Muscle layer of colon (tissue), 2 donors: ENCODE results near the gene SPSB1.

ENCODE experiments used
- H3K27ac ChIP-seq: one replicate; pipeline ENCODE4 v1.7.0; 2013; ENCODE audit warnings: low read depth, mild to moderate bottlenecking, low read length, moderate library complexity
- H3K27me3 ChIP-seq, 2 donors: one replicate each; pipeline ENCODE4 v1.7.0; 2013; ENCODE audit warnings: low read length in 2 of 2, mild to moderate bottlenecking in 2 of 2; ENCODE audit not compliant: insufficient read depth in 2 of 2, control insufficient read depth in 1 of 2
- H3K36me3 ChIP-seq: one replicate; pipeline ENCODE4 v1.7.0; 2013; ENCODE audit warnings: mild to moderate bottlenecking, low read length; ENCODE audit not compliant: insufficient read depth
- H3K4me1 ChIP-seq: one replicate; pipeline ENCODE4 v1.7.0; 2013; ENCODE audit warnings: mild to moderate bottlenecking, low read length; ENCODE audit not compliant: insufficient read depth
- H3K4me3 ChIP-seq, 2 donors: one replicate each; pipeline ENCODE4 v1.7.0; 2013; ENCODE audit warnings: low read length in 2 of 2, low read depth in 1 of 2, mild to moderate bottlenecking in 1 of 2, moderate library complexity in 1 of 2
- H3K9ac ChIP-seq: one replicate; pipeline ENCODE4 v1.7.0; 2013; ENCODE audit warnings: low read length
- H3K9me3 ChIP-seq: one replicate; pipeline ENCODE4 v1.7.0; 2013; ENCODE audit warnings: mild to moderate bottlenecking, low read length
- donor health status: abdominal sarcoma.
- donor health status: Adenocarcinoma of cecum.

SPSB1 gene

DNA sequence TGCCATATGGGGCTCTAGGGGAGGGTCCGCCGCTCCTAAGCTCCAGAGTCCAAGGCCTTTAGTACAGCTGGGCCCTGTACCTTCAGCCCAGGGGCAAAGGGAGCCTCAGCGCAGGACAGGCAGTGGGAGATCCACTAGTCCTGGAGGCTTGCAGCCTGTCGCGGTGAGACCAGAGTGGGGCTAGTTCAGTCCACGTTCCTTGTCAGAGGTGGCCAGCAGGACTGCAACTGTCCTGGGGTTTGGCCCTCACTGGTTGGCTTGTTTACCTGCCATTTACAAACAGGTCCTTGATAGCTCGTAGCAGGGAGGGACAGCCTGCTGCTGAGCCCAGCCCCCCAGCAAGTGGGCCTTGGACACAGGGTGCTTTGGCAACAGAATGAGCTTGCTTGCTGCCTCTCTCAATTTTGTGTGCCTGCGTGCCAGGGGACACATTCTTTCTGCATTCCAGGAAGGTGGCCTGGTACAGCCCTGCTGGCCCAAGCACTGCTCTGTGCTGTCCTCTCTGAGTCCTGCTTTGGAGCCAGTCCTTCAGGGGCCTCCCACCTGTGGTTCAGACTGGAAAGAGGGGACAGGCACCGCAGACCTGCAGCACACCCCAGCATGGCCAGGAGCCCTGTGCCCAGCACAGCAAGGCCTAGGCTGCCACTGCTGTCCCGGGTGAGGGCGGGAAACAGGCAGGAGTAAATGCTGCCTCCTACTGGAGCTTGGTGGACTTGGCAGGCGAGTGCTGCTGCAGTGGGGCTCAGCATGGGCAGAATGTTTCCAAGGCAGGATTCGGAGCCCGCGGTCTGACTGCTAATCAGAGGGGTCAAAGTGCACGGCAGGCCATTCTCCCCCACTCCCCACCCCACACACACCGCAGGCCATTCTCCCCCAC, 42.9 kb upstream of the SPSB1 start:
- Histone ChIP-seq H3K36me3 (peaks cover 15% of the 10 kb centered on the region), H3K4me3 (no peak overlapping the region), H3K27ac (no peak overlapping the region), H3K9ac (no peak overlapping the region), H3K9me3 (no peaks in the 10 kb centered on the region), H3K4me1 (peaks cover 49% of the 10 kb centered on the region), H3K27me3 (no peaks in the 10 kb centered on the region)

DNA sequence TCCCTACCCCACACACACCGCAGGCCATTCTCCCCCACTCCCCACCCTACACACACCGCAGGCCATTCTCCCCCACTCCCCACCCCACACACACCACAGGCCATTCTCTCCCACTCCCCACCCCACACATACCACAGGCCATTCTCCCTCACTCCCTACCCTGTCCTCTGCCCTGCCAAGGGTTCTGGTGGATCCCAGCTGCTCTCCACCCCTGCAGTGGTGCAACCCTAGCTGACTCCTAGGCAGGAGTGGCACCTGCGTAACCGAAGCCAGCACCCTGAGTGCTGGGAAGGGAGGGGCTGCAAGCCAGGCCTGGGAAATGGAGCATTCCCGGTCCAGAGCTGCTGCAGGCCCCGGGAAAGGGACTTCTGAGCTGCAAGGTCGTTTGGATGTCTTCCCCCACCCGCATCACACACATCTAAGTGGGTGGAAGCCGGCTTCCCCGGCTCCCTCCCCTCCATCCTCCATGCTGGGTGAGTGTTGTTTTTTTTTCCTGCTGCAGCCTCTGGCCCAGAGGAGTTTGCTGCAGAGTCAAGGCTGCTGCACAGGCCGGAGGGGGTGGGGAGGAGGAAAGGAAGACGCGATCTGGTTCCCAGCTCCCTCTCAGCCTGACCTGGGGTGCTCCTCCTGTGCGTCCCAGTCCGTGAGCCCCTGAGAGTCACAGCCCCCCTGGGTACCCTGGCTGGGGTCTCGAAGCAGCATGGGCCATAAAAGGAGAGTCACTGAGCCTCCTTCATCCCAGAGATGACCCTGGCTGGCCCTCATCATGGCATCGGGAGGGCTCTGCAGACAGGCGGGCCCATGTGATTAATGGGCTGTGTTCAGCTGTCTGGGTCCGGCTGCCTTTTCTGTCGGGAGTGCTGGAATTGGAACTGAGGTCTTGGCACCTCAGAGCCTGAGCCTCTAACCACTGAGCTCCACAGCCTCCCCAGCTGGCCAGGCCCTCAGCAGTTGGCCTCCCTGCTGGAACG, 42.0 kb upstream of the SPSB1 start:
- H3K27me3 ChIP-seq: no peaks in the 10 kb centered on the region
- no peak overlapping the region for H3K9ac ChIP-seq
- peak overlapping the region; percentile 28 to 39 for H3K4me3 ChIP-seq
- H3K9me3 ChIP-seq: no peaks in the 10 kb centered on the region
- H3K36me3 ChIP-seq: peaks cover 9% of the 10 kb centered on the region
- peak overlapping the region; percentile 79 for H3K27ac ChIP-seq
- peaks cover 49% of the 10 kb centered on the region for H3K4me1 ChIP-seq

DNA sequence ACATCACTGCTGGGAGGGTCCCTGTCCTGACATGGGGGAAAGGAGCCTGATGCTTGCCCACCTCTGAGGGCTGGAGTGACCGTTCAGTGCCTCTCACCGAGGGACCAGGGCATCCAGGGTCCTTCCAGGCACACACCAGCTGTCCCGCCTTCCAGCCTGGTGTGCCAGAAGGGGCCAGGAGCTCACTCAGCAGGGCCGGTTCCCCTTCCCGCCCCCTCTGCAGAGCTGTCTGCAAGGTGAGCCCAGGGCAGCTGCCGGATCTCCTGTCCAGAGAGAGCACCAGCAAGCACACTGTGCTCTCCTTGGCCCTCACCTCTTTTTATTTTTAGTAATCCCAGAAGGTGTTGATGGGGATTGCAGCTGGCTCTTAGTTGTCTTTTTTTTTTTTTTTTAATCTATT, 41.2 kb upstream of the SPSB1 start:
- Histone ChIP-seq H3K27ac (peak overlapping the region; percentile 79), H3K4me1 (peaks cover 49% of the 10 kb centered on the region), H3K9me3 (no peaks in the 10 kb centered on the region), H3K36me3 (peaks cover 16% of the 10 kb centered on the region), H3K27me3 (no peaks in the 10 kb centered on the region), H3K4me3 (peak overlapping the region in 1 of 2 donors; percentile 39), H3K9ac (no peak overlapping the region)

DNA sequence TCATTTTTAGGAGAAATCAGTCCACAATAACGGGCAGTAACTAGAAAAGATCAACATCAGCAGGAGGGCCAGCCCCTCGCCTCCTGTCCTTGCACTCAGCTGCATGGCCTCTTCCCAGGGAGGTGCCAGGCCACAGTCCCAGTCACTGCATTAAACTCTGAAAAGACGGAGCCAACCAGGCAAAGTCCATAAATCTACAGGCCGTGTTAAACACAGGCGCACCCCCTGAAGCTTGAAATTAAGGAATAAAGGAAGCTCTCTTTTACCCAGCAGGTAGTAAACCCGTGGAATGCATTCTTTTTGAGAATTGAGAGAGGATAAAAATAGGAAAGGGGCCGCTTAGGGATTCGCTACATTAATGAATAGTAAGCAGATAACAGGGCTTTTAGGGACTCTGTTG, 39.7 kb upstream of the SPSB1 start:
- Histone ChIP-seq H3K27me3 (no peaks in the 10 kb centered on the region), H3K36me3 (peaks cover 10% of the 10 kb centered on the region), H3K9me3 (no peaks in the 10 kb centered on the region), H3K4me3 (no peak overlapping the region), H3K4me1 (peaks cover 49% of the 10 kb centered on the region), H3K9ac (peak overlapping the region; percentile 11), H3K27ac (no peak overlapping the region)

DNA sequence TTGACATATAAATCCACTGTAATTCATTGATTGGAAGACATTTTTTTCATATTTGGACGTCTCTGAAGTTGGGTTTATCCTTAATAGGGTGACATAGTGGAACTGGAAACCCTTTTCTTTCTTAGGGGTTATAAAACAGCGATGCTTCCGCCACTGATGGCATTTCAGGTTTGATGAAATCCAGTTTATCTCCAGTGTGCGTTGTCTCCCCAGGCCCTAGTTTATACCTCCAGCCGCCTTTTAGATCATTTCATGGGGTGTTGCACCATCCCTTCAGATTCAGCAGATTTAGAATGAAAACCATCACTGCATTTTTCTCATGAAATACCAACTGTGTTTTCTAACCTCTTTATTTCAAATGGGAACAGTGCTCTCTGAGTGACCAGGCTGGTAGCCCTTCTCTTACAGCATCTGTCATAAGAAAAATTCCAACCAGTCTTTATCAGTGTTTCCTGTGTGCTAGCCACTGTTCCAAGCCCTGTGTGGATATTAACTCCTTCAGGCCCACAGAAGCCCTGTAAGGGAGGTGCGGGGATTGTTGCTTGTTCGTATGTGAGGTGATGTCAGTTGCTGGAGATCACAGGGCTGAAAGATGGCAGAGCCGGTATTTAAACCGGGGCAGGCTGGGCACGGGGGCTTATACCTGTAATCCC, 39.1 kb upstream of the SPSB1 start:
- Histone ChIP-seq H3K9me3 (no peaks in the 10 kb centered on the region), H3K27ac (peak overlapping the region; percentile 36), H3K9ac (peak overlapping the region; percentile 11), H3K36me3 (peaks cover 10% of the 10 kb centered on the region), H3K4me3 (no peak overlapping the region), H3K27me3 (no peaks in the 10 kb centered on the region), H3K4me1 (peaks cover 49% of the 10 kb centered on the region)

DNA sequence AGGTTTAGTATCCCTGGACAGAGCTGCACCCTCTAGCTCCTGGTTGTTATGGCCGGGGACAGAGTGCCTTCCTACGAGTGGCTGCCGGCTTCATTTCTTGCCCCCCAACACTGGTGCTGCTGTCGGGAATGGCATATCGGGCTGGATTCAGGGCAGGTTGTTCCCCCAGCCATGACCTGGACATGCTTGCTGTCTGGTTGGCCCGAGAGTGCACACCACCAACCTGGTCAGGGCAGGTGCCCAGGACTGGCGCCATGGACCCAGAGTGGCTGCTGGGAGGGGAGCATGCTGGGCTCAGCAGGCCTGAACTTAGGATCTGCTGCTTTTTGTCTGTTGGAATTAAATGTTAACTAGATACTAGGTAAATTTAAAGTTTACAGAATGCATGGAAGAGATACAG, 36.4 kb upstream of the SPSB1 start:
- no peak overlapping the region for H3K9ac ChIP-seq
- no peak overlapping the region for H3K4me3 ChIP-seq
- H3K27me3 ChIP-seq: no peaks in the 10 kb centered on the region
- H3K36me3 ChIP-seq: peaks cover 13% of the 10 kb centered on the region
- no peaks in the 10 kb centered on the region for H3K9me3 ChIP-seq
- H3K27ac ChIP-seq: no peak overlapping the region
- peaks cover 30% of the 10 kb centered on the region for H3K4me1 ChIP-seq

DNA sequence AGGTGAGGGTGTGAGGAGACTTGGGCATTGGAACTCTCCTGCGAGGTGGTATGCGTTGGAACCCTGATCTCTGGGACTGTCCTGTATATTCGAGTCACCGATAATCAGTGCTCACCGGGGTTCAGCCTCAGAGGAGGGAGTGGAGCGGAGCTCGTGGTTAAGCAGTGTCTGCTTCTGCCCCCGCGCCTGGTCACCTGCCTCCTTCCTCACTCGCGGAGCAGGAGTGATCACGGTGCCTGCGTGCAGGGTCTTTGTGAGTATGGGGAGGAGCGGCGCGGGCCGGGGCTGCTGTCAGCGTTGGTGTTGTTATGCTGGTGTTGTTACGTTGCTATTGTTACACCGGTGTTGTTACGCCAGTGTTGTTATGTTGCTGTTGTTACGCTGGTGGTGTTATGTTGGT, 34.8 kb upstream of the SPSB1 start:
- Histone ChIP-seq H3K4me1 (peaks cover 15% of the 10 kb centered on the region), H3K9me3 (no peaks in the 10 kb centered on the region), H3K27ac (no peak overlapping the region), H3K27me3 (no peaks in the 10 kb centered on the region), H3K4me3 (no peak overlapping the region), H3K36me3 (peaks cover 27% of the 10 kb centered on the region), H3K9ac (no peak overlapping the region)

DNA sequence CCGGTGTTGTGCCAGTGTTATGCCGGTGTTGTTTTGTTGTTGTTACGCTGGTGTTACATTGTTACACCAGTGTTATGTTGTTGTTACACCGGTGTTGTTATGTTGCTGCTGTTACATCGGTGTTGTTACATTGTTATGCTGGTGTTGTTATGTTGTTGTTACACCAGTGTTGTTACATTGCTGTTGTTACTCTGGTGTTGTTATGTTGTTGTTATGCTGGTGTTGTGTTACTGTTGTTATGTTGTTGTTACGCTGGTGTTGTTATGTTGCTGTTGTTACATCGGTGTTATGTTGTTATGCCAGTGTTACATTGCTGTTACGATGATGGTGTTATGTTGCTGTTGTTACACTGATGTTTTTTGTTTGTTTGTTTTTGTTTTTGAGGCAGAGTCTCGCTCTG, 34.1 kb upstream of the SPSB1 start:
- peaks cover 7% of the 10 kb centered on the region for H3K4me1 ChIP-seq
- no peaks in the 10 kb centered on the region for H3K9me3 ChIP-seq
- no peak overlapping the region for H3K4me3 ChIP-seq
- no peak overlapping the region for H3K27ac ChIP-seq
- no peak overlapping the region for H3K9ac ChIP-seq
- H3K36me3 ChIP-seq: peaks cover 35% of the 10 kb centered on the region
- H3K27me3 ChIP-seq: no peaks in the 10 kb centered on the region

DNA sequence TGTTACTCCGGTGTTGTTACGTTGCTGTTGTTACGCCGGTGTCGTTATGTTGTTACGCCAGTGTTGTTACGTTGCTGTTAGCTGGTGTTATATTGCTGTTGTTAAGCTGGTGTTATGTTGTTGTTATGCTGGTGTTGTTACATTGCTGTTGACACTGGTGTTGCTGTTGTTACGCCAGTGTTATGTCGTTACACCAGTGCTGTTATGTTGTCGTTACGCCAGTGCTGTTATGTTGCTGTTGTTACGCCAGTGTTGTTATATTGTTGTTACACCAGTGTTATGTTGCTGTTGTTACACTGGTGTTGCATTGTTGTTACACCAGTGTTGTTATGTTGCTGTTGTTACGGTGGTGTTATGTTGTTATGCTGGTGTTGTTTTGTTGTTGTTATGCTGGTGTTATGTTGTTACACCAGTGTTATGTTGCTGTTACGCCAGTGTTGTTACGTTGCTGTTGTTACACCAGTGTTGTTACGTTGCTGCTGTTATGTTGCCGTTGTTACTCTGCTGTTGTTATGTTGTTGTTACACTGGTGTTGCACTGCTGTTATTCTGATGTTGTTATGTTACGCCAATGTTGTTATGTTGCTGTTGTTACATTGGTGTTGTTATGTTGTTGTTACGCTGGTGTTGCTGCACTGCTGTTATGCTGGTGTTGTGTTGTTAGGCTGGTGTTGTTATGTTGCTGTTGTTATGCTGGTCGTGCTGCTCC, 32.5 kb upstream of the SPSB1 start:
- no peaks in the 10 kb centered on the region for H3K9me3 ChIP-seq
- no peak overlapping the region for H3K4me3 ChIP-seq
- peaks cover 46% of the 10 kb centered on the region for H3K36me3 ChIP-seq
- no peak overlapping the region for H3K27ac ChIP-seq
- no peak overlapping the region for H3K9ac ChIP-seq
- no peaks in the 10 kb centered on the region for H3K27me3 ChIP-seq
- no peaks in the 10 kb centered on the region for H3K4me1 ChIP-seq

DNA sequence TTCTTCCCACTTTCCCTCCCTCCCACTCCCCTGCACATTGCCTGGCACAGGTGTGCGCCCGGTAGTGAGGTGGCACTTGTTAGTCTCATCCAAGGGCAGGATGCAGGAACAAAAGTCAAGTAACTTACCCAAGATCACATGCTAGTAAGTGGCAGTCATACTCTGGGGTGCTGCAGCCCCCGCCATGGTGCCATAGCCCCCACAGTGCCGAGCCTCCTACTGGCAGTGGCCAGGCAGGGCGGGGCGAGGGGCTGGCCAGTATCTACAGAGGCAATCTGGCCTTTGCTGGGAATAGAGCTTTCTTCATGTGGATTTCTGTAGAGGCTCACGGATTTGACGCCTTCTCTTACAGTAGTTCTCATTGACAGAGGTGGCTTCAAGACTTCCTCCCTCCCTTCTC, 31.2 kb upstream of the SPSB1 start:
- Histone ChIP-seq H3K27ac (no peak overlapping the region), H3K9ac (no peak overlapping the region), H3K4me3 (no peak overlapping the region), H3K36me3 (peaks cover 48% of the 10 kb centered on the region), H3K9me3 (no peaks in the 10 kb centered on the region), H3K4me1 (peaks cover 3% of the 10 kb centered on the region), H3K27me3 (no peaks in the 10 kb centered on the region)
